ENCODE measurements around the gene ATP13A2. TPM values are rescaled to one million over a fixed set of nuclear protein-coding genes. Genes with fewer than 3 reads are reported as not detected.
A peak's percentile ranks its signal among the peaks of the same experiment; 100 is the strongest.

ATP13A2 gene
- total RNA-seq, 4 donors from 2014 or later: 23.8 to 66.5 (median 41.8) TPM

- no peak for TF ChIP-seq POLR2A (IDR thresholded peaks at IDR 0.05)
- TF ChIP-seq, protein P1, sequence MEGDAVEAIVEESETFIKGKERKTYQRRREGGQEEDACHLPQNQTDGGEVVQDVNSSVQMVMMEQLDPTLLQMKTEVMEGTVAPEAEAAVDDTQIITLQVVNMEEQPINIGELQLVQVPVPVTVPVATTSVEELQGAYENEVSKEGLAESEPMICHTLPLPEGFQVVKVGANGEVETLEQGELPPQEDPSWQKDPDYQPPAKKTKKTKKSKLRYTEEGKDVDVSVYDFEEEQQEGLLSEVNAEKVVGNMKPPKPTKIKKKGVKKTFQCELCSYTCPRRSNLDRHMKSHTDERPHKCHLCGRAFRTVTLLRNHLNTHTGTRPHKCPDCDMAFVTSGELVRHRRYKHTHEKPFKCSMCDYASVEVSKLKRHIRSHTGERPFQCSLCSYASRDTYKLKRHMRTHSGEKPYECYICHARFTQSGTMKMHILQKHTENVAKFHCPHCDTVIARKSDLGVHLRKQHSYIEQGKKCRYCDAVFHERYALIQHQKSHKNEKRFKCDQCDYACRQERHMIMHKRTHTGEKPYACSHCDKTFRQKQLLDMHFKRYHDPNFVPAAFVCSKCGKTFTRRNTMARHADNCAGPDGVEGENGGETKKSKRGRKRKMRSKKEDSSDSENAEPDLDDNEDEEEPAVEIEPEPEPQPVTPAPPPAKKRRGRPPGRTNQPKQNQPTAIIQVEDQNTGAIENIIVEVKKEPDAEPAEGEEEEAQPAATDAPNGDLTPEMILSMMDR (IDR thresholded peaks at IDR 0.05): no peak
- H3K4me3 ChIP-seq: no peak overlapping the region
- peak overlapping the region in 2 of 4 donors; percentile 83 to 88 for H3K27ac ChIP-seq
- 55 to 80% methylated on average over 1 to 3 of the region's 4 CpGs for WGBS, 2 donors
- H3K36me3 ChIP-seq: peaks cover 2 to 19% (median 7%) of the 10 kb centered on the region in 3 donors
- intact Hi-C loops (cut with DNase I): no loop called here
- no peak for DNase-seq
- H3K4me1 ChIP-seq: peaks cover 23 to 38% (median 27%) of the 10 kb centered on the region in 3 donors
- peaks cover 0 to 10% (median 0%) of the 10 kb centered on the region in 4 donors for H3K27me3 ChIP-seq
- no peaks in the 10 kb centered on the region for H3K9me3 ChIP-seq
These were observed 2.0 kb downstream of the ATP13A2 start for GRCh38 chr1:17009706-17010105.

DNA sequence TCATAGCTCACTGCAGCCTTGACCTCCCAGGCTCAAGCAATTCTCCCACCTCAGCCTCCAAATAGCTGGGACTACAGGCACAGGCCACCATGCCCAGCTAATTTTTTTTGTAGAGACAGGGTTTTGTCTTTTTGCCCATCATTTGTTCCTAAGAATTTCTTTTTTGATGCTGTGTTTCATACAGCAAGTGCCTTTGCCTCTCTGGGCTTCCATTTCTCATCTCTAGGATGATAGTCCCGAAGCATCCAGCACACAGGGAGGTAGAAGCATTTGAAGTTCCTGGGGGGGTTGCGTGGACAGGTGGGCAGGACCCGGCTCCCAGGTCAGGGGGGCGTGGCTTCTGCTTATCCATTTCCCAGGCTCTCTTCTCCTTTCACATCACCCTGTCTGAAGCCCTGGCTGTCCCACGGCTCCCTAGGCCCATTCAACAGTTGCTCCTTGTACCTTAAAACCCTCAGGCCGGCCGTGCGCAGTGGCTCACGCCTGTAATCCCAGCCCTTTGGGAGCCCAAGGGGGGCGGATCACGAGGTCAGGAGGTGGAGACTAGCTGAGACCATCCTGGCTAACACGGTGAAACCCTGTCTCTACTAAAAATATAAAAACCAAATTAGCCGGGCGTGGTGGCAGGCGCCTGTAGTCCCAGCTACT, 3.4 kb downstream of the ATP13A2 start:
- Histone ChIP-seq H3K27ac (no peak overlapping the region), H3K4me1 (peaks cover 23 to 52% (median 32%) of the 10 kb centered on the region in 3 donors), H3K27me3 (peaks cover 0 to 10% (median 0%) of the 10 kb centered on the region in 4 donors), H3K36me3 (peaks cover 9 to 30% (median 11%) of the 10 kb centered on the region in 3 donors), H3K4me3 (no peak overlapping the region), H3K9me3 (no peaks in the 10 kb centered on the region)
- DNase-seq: no peak
- no peak for TF ChIP-seq POLR2A (IDR thresholded peaks at IDR 0.05)
- TF ChIP-seq, protein P1 (IDR thresholded peaks at IDR 0.05): no peak
- intact Hi-C loops (cut with DNase I): no loop called here
- 96 to 98% methylated on average over 7 to 12 of the region's 15 CpGs for WGBS, 2 donors

DNA sequence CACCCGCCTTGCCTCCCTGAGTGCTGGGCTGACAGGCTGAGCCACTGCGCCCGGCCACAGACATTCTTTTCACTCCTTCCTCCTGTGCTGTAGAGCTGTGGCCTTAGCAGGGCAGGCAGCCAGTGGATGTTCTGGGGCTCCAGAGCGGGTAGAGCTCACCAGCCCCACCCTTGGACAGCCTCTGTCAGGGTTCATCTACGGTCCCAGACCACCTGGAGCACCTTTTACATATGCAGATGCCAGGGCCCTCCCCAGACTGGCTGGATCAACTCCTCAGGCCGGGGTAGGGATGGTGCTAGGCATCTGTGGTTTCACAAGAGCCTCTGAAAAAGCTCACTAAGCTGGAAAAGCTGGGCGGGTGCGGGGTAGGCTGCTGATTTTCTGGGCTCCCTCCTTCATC, 4.6 kb downstream of the ATP13A2 start:
- TF ChIP-seq POLR2A (IDR thresholded peaks at IDR 0.05): no peak
- TF ChIP-seq, protein P1 (IDR thresholded peaks at IDR 0.05): no peak
- H3K4me3 ChIP-seq: no peak overlapping the region
- 82 to 93% methylated on average over 4 to 6 of the region's 8 CpGs for WGBS, 2 donors
- no peak for DNase-seq
- intact Hi-C loops (cut with DNase I): no loop called here
- H3K36me3 ChIP-seq: peaks cover 9 to 43% (median 19%) of the 10 kb centered on the region in 3 donors
- no peaks in the 10 kb centered on the region for H3K27me3 ChIP-seq
- no peak overlapping the region for H3K27ac ChIP-seq
- no peaks in the 10 kb centered on the region for H3K9me3 ChIP-seq
- H3K4me1 ChIP-seq: peaks cover 19 to 52% (median 27%) of the 10 kb centered on the region in 3 donors

- Histone ChIP-seq H3K27me3 (no peaks in the 10 kb centered on the region), H3K9me3 (no peaks in the 10 kb centered on the region), H3K36me3 (peaks cover 9 to 60% (median 23%) of the 10 kb centered on the region in 3 donors), H3K27ac (no peak overlapping the region), H3K4me1 (peaks cover 9 to 38% (median 16%) of the 10 kb centered on the region in 3 donors), H3K4me3 (no peak overlapping the region)
- 92% methylated on average over 7 of the region's 19 CpGs; no CpG with 5 or more reads in 1 of the 2 donors for WGBS, 2 donors
- intact Hi-C loops (cut with DNase I): no loop called here
- TF ChIP-seq, protein P1 (IDR thresholded peaks at IDR 0.05): no peak
- TF ChIP-seq POLR2A (IDR thresholded peaks at IDR 0.05): no peak
- DNase-seq: no peak
These were observed 6.4 kb downstream of the ATP13A2 start for GRCh38 chr1:17005365-17005740.

DNA sequence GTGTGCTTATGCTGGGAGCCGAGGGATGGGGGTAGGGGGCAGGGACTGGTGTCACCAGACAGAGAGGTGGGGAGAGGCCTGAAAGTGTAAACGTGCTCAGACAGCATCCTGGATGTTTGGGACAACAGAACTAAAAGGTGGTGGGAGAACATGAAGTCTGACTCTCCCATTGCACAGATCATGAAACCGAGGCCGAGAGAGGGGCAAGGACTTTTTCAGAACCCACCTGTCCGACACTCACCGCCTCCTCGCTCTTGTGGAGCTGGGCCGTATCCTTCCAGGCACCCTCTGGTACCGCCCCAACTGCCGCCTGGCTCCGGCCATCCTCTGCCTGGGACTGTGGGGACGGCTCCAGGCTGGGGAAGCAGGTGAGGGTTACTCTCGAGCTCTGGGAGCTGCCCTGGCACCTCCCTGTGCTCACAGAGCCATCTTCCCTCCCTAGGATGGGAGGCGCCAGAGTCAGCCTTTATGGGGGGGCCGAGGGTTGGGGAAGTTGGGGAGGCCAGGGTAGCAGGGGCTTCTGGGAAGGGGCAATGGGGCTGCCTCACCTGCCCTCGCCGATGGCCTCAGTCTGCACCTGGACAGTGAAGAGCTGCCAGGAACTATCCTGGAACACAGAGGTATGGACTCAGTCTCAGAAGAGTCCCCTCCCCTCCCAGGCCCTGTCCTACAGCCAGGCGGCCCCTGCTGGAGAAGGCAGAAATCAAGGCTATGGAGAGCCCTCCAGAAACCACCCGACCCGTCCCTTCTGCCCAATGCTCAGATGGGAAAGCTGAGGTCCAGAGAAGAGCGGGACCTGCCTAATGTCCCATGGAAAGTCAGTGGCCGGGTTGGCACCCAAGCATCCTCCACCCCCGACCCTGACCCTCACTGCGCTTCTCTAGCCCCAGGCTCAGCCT, 7.0 kb downstream of the ATP13A2 start:
- WGBS, 2 donors: 87 to 89% methylated on average over 8 to 14 of the region's 24 CpGs
- Histone ChIP-seq H3K27ac (peak overlapping the region; percentile 11 to 74 (median 42)), H3K4me3 (no peak overlapping the region), H3K9me3 (no peaks in the 10 kb centered on the region), H3K27me3 (no peaks in the 10 kb centered on the region), H3K36me3 (peaks cover 9 to 67% (median 23%) of the 10 kb centered on the region in 3 donors), H3K4me1 (peaks cover 2 to 32% (median 9%) of the 10 kb centered on the region in 3 donors)
- intact Hi-C loops (cut with DNase I): no loop called here
- TF ChIP-seq POLR2A (IDR thresholded peaks at IDR 0.05): no peak
- TF ChIP-seq, protein P1 (IDR thresholded peaks at IDR 0.05): no peak
- no peak for DNase-seq
